Measurements from ENCODE around the gene DOCK1. TPM values are rescaled to one million over a fixed set of nuclear protein-coding genes. Genes with fewer than 3 reads are reported as not detected.

DOCK1 gene
- total RNA-seq, 1 experiment from 2014 or later, result not detected

DNA sequence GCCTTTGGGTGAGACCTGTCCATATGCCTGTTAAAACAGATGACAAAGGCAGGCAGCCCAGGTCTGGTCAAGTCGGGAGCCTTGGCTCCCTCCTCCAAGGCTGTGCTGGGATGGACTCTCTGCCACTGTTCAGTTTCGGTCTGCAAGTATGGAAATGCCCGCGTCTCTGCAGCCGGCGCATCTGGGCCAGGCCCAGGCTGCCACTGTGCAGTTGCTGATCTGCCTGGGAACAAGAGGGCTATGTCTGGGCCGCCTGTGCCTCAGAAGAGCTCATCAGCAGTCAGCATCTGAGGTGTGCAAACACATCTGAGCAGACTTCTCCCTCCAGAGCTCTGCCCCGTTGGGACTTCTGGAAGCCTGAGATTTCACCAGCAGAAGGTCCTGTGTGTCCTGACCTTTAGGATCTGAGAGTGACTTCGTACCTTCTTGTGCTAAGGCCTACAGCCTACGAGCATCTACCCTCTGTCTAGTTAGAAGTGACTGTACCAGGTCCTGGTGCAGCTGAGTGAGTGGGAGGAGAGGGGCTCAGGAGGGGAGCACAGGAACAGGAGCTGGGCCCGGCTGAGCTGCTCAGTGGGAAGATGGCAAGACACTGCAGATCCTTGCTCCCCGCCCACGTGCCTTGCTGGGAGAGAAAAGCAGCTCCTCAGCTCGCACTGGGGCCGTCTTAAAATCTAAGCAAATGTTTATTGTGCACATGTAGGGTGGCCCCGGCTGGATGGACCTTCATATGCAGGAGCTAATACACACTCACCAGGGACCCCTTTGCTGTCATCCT, 50.9 kb downstream of the DOCK1 start:
- no peaks in the 10 kb centered on the region for H3K79me2 ChIP-seq (ENCODE audit: low read length)
- no peak for DNase-seq
- H4K20me1 ChIP-seq (ENCODE audit: insufficient read depth, low read depth, low read length), result no peaks in the 10 kb centered on the region
- no peak overlapping the region for H3K4me3 ChIP-seq (ENCODE audit: low read length)
- no peaks in the 10 kb centered on the region for H3K9me2 ChIP-seq (replicated peaks; ENCODE audit: insufficient read depth, low read length)
- no peak overlapping the region for H2AFZ ChIP-seq (ENCODE audit: low read length)
- H3K27ac ChIP-seq (ENCODE audit: low read length), result no peak overlapping the region
- peaks cover 34% of the 10 kb centered on the region for H3K9me3 ChIP-seq (ENCODE audit: low read length)
- H3K27me3 ChIP-seq (ENCODE audit: low read length), result no peaks in the 10 kb centered on the region
- H3K4me2 ChIP-seq (ENCODE audit: low read depth, low read length, poor library complexity, severe bottlenecking), result no peak overlapping the region
- H3K9ac ChIP-seq (ENCODE audit: low read length), result no peak overlapping the region
- no peaks in the 10 kb centered on the region for H3K4me1 ChIP-seq (ENCODE audit: low read length)
- H3K36me3 ChIP-seq (ENCODE audit: insufficient read depth, low read length), result no peaks in the 10 kb centered on the region

GRCh38 chr10:126956712-126957108, 51.5 kb downstream of the DOCK1 start:
- Histone ChIP-seq H3K9me3 (ENCODE audit: low read length) (peaks cover 30% of the 10 kb centered on the region), H3K27me3 (ENCODE audit: low read length) (no peaks in the 10 kb centered on the region), H3K4me2 (ENCODE audit: low read depth, low read length, poor library complexity, severe bottlenecking) (no peak overlapping the region), H3K4me3 (ENCODE audit: low read length) (no peak overlapping the region), H4K20me1 (ENCODE audit: insufficient read depth, low read depth, low read length) (no peaks in the 10 kb centered on the region), H2AFZ (ENCODE audit: low read length) (no peak overlapping the region), H3K4me1 (ENCODE audit: low read length) (no peaks in the 10 kb centered on the region), H3K36me3 (ENCODE audit: insufficient read depth, low read length) (no peaks in the 10 kb centered on the region), H3K79me2 (ENCODE audit: low read length) (no peaks in the 10 kb centered on the region), H3K9ac (ENCODE audit: low read length) (no peak overlapping the region), H3K9me2 (replicated peaks; ENCODE audit: insufficient read depth, low read length) (no peaks in the 10 kb centered on the region), H3K27ac (ENCODE audit: low read length) (no peak overlapping the region)
- DNase-seq, result no peak

- Histone ChIP-seq H3K9ac (ENCODE audit: low read length) (no peak overlapping the region), H3K36me3 (ENCODE audit: insufficient read depth, low read length) (no peaks in the 10 kb centered on the region), H3K27ac (ENCODE audit: low read length) (no peak overlapping the region), H2AFZ (ENCODE audit: low read length) (no peak overlapping the region), H3K79me2 (ENCODE audit: low read length) (no peaks in the 10 kb centered on the region), H3K27me3 (ENCODE audit: low read length) (no peaks in the 10 kb centered on the region), H3K4me3 (ENCODE audit: low read length) (no peak overlapping the region), H4K20me1 (ENCODE audit: insufficient read depth, low read depth, low read length) (no peaks in the 10 kb centered on the region), H3K9me3 (ENCODE audit: low read length) (peaks cover 28% of the 10 kb centered on the region), H3K9me2 (replicated peaks; ENCODE audit: insufficient read depth, low read length) (no peaks in the 10 kb centered on the region), H3K4me1 (ENCODE audit: low read length) (no peaks in the 10 kb centered on the region), H3K4me2 (ENCODE audit: low read depth, low read length, poor library complexity, severe bottlenecking) (no peak overlapping the region)
- no peak for DNase-seq
Measured at GRCh38 chr10:126957111-126957510, 51.9 kb downstream of the DOCK1 start.

DNA sequence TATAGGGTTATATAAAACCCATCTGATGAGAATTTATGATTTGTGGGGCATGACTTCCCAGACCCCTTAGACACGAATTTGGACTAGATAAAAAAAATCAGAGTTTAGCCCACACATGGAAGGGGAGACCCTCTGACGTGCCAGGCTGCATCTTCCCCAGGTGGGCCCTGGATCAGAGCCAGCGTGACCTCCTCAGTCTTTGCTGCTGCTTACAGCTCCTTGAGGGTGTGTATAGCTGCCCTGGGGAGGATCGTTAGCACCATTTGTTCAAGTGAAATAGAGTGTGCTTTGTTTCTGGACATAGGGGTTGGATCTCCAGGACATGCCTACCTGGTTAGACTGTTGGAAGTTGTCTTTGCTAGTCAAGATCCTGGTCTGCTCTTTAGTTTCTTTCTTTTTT, 54.2 kb downstream of the DOCK1 start:
- Histone ChIP-seq H4K20me1 (ENCODE audit: insufficient read depth, low read depth, low read length) (no peaks in the 10 kb centered on the region), H3K4me1 (ENCODE audit: low read length) (no peaks in the 10 kb centered on the region), H3K9ac (ENCODE audit: low read length) (no peak overlapping the region), H3K27ac (ENCODE audit: low read length) (no peak overlapping the region), H3K4me3 (ENCODE audit: low read length) (no peak overlapping the region), H2AFZ (ENCODE audit: low read length) (no peak overlapping the region), H3K4me2 (ENCODE audit: low read depth, low read length, poor library complexity, severe bottlenecking) (no peak overlapping the region), H3K36me3 (ENCODE audit: insufficient read depth, low read length) (no peaks in the 10 kb centered on the region), H3K27me3 (ENCODE audit: low read length) (no peaks in the 10 kb centered on the region), H3K9me2 (replicated peaks; ENCODE audit: insufficient read depth, low read length) (no peaks in the 10 kb centered on the region), H3K9me3 (ENCODE audit: low read length) (peaks cover 5% of the 10 kb centered on the region), H3K79me2 (ENCODE audit: low read length) (no peaks in the 10 kb centered on the region)
- no peak for DNase-seq

- no peaks in the 10 kb centered on the region for H3K9me2 ChIP-seq (replicated peaks; ENCODE audit: insufficient read depth, low read length)
- H3K4me3 ChIP-seq (ENCODE audit: low read length), result no peak overlapping the region
- H3K9me3 ChIP-seq (ENCODE audit: low read length), result no peaks in the 10 kb centered on the region; the same call in 1 of the 2 replicates
- no peak for DNase-seq
- no peaks in the 10 kb centered on the region for H3K4me1 ChIP-seq (ENCODE audit: low read length)
- no peaks in the 10 kb centered on the region for H3K27me3 ChIP-seq (ENCODE audit: low read length)
- H3K36me3 ChIP-seq (ENCODE audit: insufficient read depth, low read length), result no peaks in the 10 kb centered on the region
- no peaks in the 10 kb centered on the region for H3K79me2 ChIP-seq (ENCODE audit: low read length)
- no peaks in the 10 kb centered on the region for H4K20me1 ChIP-seq (ENCODE audit: insufficient read depth, low read depth, low read length)
- no peak overlapping the region for H3K4me2 ChIP-seq (ENCODE audit: low read depth, low read length, poor library complexity, severe bottlenecking)
- H3K9ac ChIP-seq (ENCODE audit: low read length), result no peak overlapping the region
- H2AFZ ChIP-seq (ENCODE audit: low read length), result no peak overlapping the region
- H3K27ac ChIP-seq (ENCODE audit: low read length), result no peak overlapping the region
Measured at GRCh38 chr10:126959906-126960685, 54.9 kb downstream of the DOCK1 start.

DNA sequence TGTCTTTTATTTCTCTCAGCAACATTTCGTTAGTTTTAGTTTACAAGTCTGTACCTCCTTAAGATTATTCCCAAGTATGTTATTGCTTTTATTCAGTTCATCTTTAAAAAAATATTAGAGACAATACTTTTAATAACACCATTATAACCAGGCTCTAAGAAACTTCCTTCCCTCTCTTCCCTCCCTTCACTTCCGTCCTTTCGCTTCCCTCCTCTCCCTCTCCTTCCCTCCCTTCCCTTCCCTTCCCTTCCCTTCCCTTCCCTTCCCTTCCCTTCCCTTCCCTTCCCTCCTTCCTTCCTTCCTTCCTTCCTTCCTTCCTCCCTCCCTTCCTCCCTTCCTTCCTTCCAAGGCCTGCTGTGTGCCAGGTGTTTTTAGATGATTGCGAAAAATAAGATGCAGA, 58.1 kb downstream of the DOCK1 start:
- Histone ChIP-seq H3K36me3 (ENCODE audit: insufficient read depth, low read length) (no peaks in the 10 kb centered on the region), H3K27me3 (ENCODE audit: low read length) (no peaks in the 10 kb centered on the region), H3K4me3 (ENCODE audit: low read length) (no peak overlapping the region), H3K9me2 (replicated peaks; ENCODE audit: insufficient read depth, low read length) (no peaks in the 10 kb centered on the region), H3K9ac (ENCODE audit: low read length) (no peak overlapping the region), H3K4me1 (ENCODE audit: low read length) (no peaks in the 10 kb centered on the region), H3K79me2 (ENCODE audit: low read length) (no peaks in the 10 kb centered on the region), H4K20me1 (ENCODE audit: insufficient read depth, low read depth, low read length) (no peaks in the 10 kb centered on the region), H3K27ac (ENCODE audit: low read length) (no peak overlapping the region), H2AFZ (ENCODE audit: low read length) (no peak overlapping the region), H3K4me2 (ENCODE audit: low read depth, low read length, poor library complexity, severe bottlenecking) (no peak overlapping the region), H3K9me3 (ENCODE audit: low read length) (no peaks in the 10 kb centered on the region)
- DNase-seq, result no peak

GRCh38 chr10:126964190-126964589, 59.0 kb downstream of the DOCK1 start:
- H3K27ac ChIP-seq (ENCODE audit: low read length), result no peak overlapping the region
- H3K4me3 ChIP-seq (ENCODE audit: low read length), result no peak overlapping the region
- H3K27me3 ChIP-seq (ENCODE audit: low read length), result no peaks in the 10 kb centered on the region
- no peaks in the 10 kb centered on the region for H3K9me2 ChIP-seq (replicated peaks; ENCODE audit: insufficient read depth, low read length)
- no peaks in the 10 kb centered on the region for H4K20me1 ChIP-seq (ENCODE audit: insufficient read depth, low read depth, low read length)
- no peaks in the 10 kb centered on the region for H3K79me2 ChIP-seq (ENCODE audit: low read length)
- no peak overlapping the region for H3K9ac ChIP-seq (ENCODE audit: low read length)
- no peak overlapping the region for H2AFZ ChIP-seq (ENCODE audit: low read length)
- no peaks in the 10 kb centered on the region for H3K36me3 ChIP-seq (ENCODE audit: insufficient read depth, low read length)
- DNase-seq, result no peak
- H3K9me3 ChIP-seq (ENCODE audit: low read length), result no peaks in the 10 kb centered on the region; the same call in 1 of the 2 replicates
- no peak overlapping the region for H3K4me2 ChIP-seq (ENCODE audit: low read depth, low read length, poor library complexity, severe bottlenecking)
- H3K4me1 ChIP-seq (ENCODE audit: low read length), result no peaks in the 10 kb centered on the region

- Histone ChIP-seq H3K36me3 (ENCODE audit: insufficient read depth, low read length) (no peaks in the 10 kb centered on the region), H3K9me3 (ENCODE audit: low read length) (no peaks in the 10 kb centered on the region; the same call in 1 of the 2 replicates), H3K4me2 (ENCODE audit: low read depth, low read length, poor library complexity, severe bottlenecking) (no peak overlapping the region), H3K27ac (ENCODE audit: low read length) (no peak overlapping the region), H3K9me2 (replicated peaks; ENCODE audit: insufficient read depth, low read length) (no peaks in the 10 kb centered on the region), H4K20me1 (ENCODE audit: insufficient read depth, low read depth, low read length) (no peaks in the 10 kb centered on the region), H3K4me1 (ENCODE audit: low read length) (no peaks in the 10 kb centered on the region), H3K79me2 (ENCODE audit: low read length) (no peaks in the 10 kb centered on the region), H3K9ac (ENCODE audit: low read length) (no peak overlapping the region), H3K4me3 (ENCODE audit: low read length) (no peak overlapping the region), H2AFZ (ENCODE audit: low read length) (no peak overlapping the region), H3K27me3 (ENCODE audit: low read length) (no peaks in the 10 kb centered on the region)
- no peak for DNase-seq
Measured at GRCh38 chr10:126966938-126967337, 61.7 kb downstream of the DOCK1 start.

Measured in Karpas-422 (cell line).